Frontal cortex (tissue), 4 donors: Measurements from ENCODE around the gene JMJD1C. TPM values are rescaled to one million over a fixed set of nuclear protein-coding genes. Genes with fewer than 3 reads are reported as not detected.
"Not testable (repeated sequence)": the region's sequence is repeated elsewhere in the genome, so short reads cannot be mapped to it uniquely, and the experiment has no call there.

Experiments
- DNase-seq, 2 donors: peaks; one replicate each; pipeline ENCODE4 v3.0.0; 2012; ENCODE audit warnings: low spot score in 2 of 2
- FAIRE-seq: peaks from 2 replicates; lab custom pipeline; 2012; peaks lifted over from hg19 to GRCh38; lab: Jason Lieb, UNC
- total RNA-seq: library from RNA; depleted of rRNA; stranded (reverse); fragments of >200 nt; gene quantifications from one replicate; pipeline ENCODE4 v1.2.3, GENCODE V29; 2014
- donor health status: control.
- donor health status: control.
- donor health status: control.

JMJD1C gene
- total RNA-seq, result 165 TPM

- FAIRE-seq, result no peak
- DNase-seq, result peak; percentile 75 to 76
Observed at GRCh38 chr10:63465293-63466143, at the start of gene JMJD1C. JMJD1C (minus strand) TSS chr10:63465977; CDS start chr10:63465662, 315 bp downstream.

GRCh38 chr10:63515002-63515763 lies 49.4 kb upstream of the JMJD1C start:
- FAIRE-seq (no peak), DNase-seq (no peak)

GRCh38 chr10:63506554-63506953 lies 40.8 kb upstream of the JMJD1C start:
- FAIRE-seq, result no peak

GRCh38 chr10:63505562-63505961 lies 39.8 kb upstream of the JMJD1C start:
- no peak for FAIRE-seq
- DNase-seq, result no peak

More at GRCh38 chr10:63506554-63506953, 40.8 kb upstream of the JMJD1C start:
- DNase-seq, result no peak

- no peak for FAIRE-seq
- DNase-seq, result no peak
Observed at GRCh38 chr10:63504145-63504881, 38.5 kb upstream of the JMJD1C start.

- DNase-seq, result no peak
Observed at GRCh38 chr10:63503395-63503794, 37.6 kb upstream of the JMJD1C start.

GRCh38 chr10:63502832-63503231 lies 37.1 kb upstream of the JMJD1C start:
- DNase-seq (no peak), FAIRE-seq (no peak)

More at GRCh38 chr10:63503395-63503794, 37.6 kb upstream of the JMJD1C start:
- no peak for FAIRE-seq

- DNase-seq, result no peak
- FAIRE-seq, result no peak
Observed at GRCh38 chr10:63501954-63502353, 36.2 kb upstream of the JMJD1C start.

- not testable (repeated sequence) for DNase-seq, FAIRE-seq
Observed at GRCh38 chr10:63500551-63500950, 34.8 kb upstream of the JMJD1C start.

GRCh38 chr10:63498665-63499064 lies 32.9 kb upstream of the JMJD1C start:
- no peak for DNase-seq
- FAIRE-seq, result no peak

- no peak for FAIRE-seq
- no peak for DNase-seq
Observed at GRCh38 chr10:63497321-63497720, 31.5 kb upstream of the JMJD1C start.

- FAIRE-seq, result no peak
- DNase-seq, result no peak
Observed at GRCh38 chr10:63496561-63496960, 30.8 kb upstream of the JMJD1C start.

- no peak for DNase-seq
- FAIRE-seq, result no peak
Observed at GRCh38 chr10:63494951-63495350, 29.2 kb upstream of the JMJD1C start.

GRCh38 chr10:63493004-63493403 lies 27.2 kb upstream of the JMJD1C start:
- FAIRE-seq, result no peak
- DNase-seq, result no peak

GRCh38 chr10:63492317-63492690 lies 26.5 kb upstream of the JMJD1C start:
- not testable (repeated sequence) for FAIRE-seq, DNase-seq

GRCh38 chr10:63491588-63492316 lies 26.0 kb upstream of the JMJD1C start:
- DNase-seq (no peak), FAIRE-seq (no peak)

GRCh38 chr10:63489838-63490237 lies 24.1 kb upstream of the JMJD1C start:
- FAIRE-seq (no peak), DNase-seq (no peak)

GRCh38 chr10:63487990-63488389 lies 22.2 kb upstream of the JMJD1C start:
- FAIRE-seq, result no peak
- DNase-seq, result no peak

- no peak for DNase-seq
- no peak for FAIRE-seq
Observed at GRCh38 chr10:63483983-63484382, 18.2 kb upstream of the JMJD1C start.
